Endothelial cell (in vitro differentiated cells): ENCODE measurements around the gene TMEM184B. TPM values are rescaled to one million over a fixed set of nuclear protein-coding genes. Genes with fewer than 3 reads are reported as not detected.
A peak's percentile ranks its signal among the peaks of the same experiment; 100 is the strongest.

Experiments used
- DNase-seq: peaks from one replicate; pipeline ENCODE4 v3.0.0; 2021; ENCODE audit warnings: low spot score
- H3K27ac Mint-ChIP-seq: one replicate; pipeline ENCODE4 v1.8.0; 2021; ENCODE audit warnings: mixed read lengths, inconsistent platforms; ENCODE audit not compliant: unreplicated experiment
- H3K27me3 Mint-ChIP-seq: one replicate; pipeline ENCODE4 v1.8.0; 2021; ENCODE audit warnings: mild to moderate bottlenecking, moderate library complexity, mixed read lengths, inconsistent platforms; ENCODE audit not compliant: unreplicated experiment
- H3K36me3 Mint-ChIP-seq: one replicate; pipeline ENCODE4 v1.8.0; 2021; ENCODE audit warnings: mild to moderate bottlenecking, low read depth, mixed read lengths, inconsistent platforms; ENCODE audit not compliant: unreplicated experiment
- H3K4me1 Mint-ChIP-seq: one replicate; pipeline ENCODE4 v1.8.0; 2021; ENCODE audit warnings: mild to moderate bottlenecking, mixed read lengths, inconsistent platforms; ENCODE audit not compliant: unreplicated experiment
- H3K4me3 Mint-ChIP-seq: one replicate; pipeline ENCODE4 v1.8.0; 2021; ENCODE audit warnings: mild to moderate bottlenecking, mixed read lengths, inconsistent platforms; ENCODE audit not compliant: unreplicated experiment
- H3K9me3 Mint-ChIP-seq: one replicate; pipeline ENCODE4 v1.8.0; 2021; ENCODE audit warnings: mixed read lengths, inconsistent platforms; ENCODE audit not compliant: unreplicated experiment
- CTCF ChIP-seq: fragments of 200-600 bp; sonication (generic); IDR thresholded peaks from one replicate; pipeline ENCODE4 v1.5.0; 2021; ENCODE audit warnings: antibody characterized with exemption; ENCODE audit not compliant: unreplicated experiment
- total RNA-seq: library from RNA; stranded (reverse); fragmentation: NEBNext Ultra II Directional; extraction: Animal tissue kit (Norgen Biotek cat#: 25700); gene quantifications from one replicate; pipeline ENCODE4 v1.2.1, GENCODE V29; 2021; ENCODE audit not compliant: unreplicated experiment

Gene TMEM184B
- total RNA-seq, 1 donor from 2014 or later = 59.8 TPM

GRCh38 chr22:38171927-38172831 is 100.6 kb downstream of the TMEM184B start:
- H3K4me1 Mint-ChIP-seq = peaks cover 40% of the 10 kb centered on the region
- no peak for DNase-seq
- no peaks in the 10 kb centered on the region for H3K9me3 Mint-ChIP-seq
- H3K27me3 Mint-ChIP-seq = peaks cover 19% of the 10 kb centered on the region
- H3K4me3 Mint-ChIP-seq = no peak overlapping the region
- peaks cover 7% of the 10 kb centered on the region for H3K36me3 Mint-ChIP-seq
- no peak for TF ChIP-seq CTCF
- H3K27ac Mint-ChIP-seq = peak overlapping the region; percentile 87

GRCh38 chr22:38170469-38170868 is 102.3 kb downstream of the TMEM184B start:
- DNase-seq = no peak
- Mint-ChIP-seq H3K27me3 (peaks cover 16% of the 10 kb centered on the region), H3K4me3 (no peak overlapping the region), H3K9me3 (no peaks in the 10 kb centered on the region), H3K27ac (no peak overlapping the region), H3K4me1 (peaks cover 28% of the 10 kb centered on the region), H3K36me3 (peaks cover 11% of the 10 kb centered on the region)
- TF ChIP-seq CTCF = no peak

Other genes starting within 250 kb of the TMEM184B start
- 24.1 TPM for gene PICK1, start 215.6 kb downstream of the TMEM184B start, total RNA-seq
- not detected for gene SLC16A8, start 188.8 kb downstream of the TMEM184B start, total RNA-seq
- 0.77 TPM for gene BAIAP2L2, start 162.3 kb downstream of the TMEM184B start, total RNA-seq
- gene PLA2G6, start 91.2 kb downstream of the TMEM184B start, total RNA-seq = 22.5 TPM
- 3.5 TPM for gene MAFF, start 71.0 kb downstream of the TMEM184B start, total RNA-seq
- 144 TPM for gene CSNK1E, start 44.4 kb upstream of the TMEM184B start, total RNA-seq
- 0.21 TPM for gene KCNJ4, start 182.2 kb upstream of the TMEM184B start, total RNA-seq
- gene KDELR3, start 195.1 kb upstream of the TMEM184B start, total RNA-seq = 3.7 TPM
- 492 TPM for gene DDX17, start 233.3 kb upstream of the TMEM184B start, total RNA-seq